HG02938 (cell line): ENCODE results near the gene PDLIM1.
A peak's percentile ranks its signal among the peaks of the same experiment; 100 is the strongest.

Experiments
- ATAC-seq: cut with Tn5 transposase; IDR thresholded peaks from one replicate; pipeline ENCODE4 v1.9.1; 2021; ENCODE audit warnings: mild to moderate bottlenecking, moderate library complexity; ENCODE audit not compliant: unreplicated experiment

The PDLIM1 gene, protein sequence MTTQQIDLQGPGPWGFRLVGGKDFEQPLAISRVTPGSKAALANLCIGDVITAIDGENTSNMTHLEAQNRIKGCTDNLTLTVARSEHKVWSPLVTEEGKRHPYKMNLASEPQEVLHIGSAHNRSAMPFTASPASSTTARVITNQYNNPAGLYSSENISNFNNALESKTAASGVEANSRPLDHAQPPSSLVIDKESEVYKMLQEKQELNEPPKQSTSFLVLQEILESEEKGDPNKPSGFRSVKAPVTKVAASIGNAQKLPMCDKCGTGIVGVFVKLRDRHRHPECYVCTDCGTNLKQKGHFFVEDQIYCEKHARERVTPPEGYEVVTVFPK

DNA sequence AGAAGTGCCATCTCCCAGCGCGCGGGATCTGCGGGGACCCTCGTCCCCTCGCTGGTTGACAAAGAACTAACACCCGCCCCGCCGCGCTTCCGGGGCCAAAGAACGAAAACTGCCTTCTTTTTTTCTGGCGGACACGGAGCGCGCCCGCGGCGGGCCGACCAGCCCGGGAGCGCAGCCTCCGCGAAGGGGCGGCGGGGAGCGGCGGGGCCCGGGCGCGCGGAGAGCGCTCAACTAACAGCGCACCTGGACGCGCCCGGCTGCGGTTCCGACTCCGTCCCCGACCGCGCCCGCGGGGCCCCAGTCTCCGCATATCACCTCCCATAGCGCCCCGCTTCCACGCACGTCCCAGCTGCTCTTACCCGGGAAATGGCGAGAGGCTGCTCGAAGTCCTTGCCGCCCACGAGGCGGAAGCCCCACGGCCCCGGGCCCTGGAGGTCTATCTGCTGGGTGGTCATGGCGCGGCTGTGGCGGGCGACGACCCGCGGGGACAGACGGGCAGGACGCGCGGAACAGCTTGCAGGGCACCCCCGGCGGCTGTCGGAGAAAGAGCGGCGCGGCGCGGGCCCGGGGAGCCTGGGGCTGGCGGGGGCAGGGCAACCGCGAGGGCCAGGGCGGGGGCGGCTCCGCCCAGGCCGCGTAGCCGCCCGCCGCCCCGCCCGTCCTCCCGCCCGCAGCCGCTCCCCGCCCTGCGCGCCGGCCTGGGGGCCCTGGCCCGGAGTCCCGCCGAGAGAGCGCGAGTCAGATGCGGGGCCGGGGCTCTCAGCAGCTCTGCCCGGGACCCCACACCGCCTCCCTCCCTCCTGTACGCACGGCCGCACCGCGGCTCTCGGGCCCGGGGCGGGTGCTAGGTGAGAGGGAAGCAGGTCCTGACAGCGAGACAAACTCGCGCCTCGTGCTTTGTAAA is at the start of gene PDLIM1:
PDLIM1 (minus strand) TSS at position 543 of the 904 bp plus-strand sequence; CDS start at position 455, 88 bp downstream.
- peak; percentile 25 for ATAC-seq

DNA sequence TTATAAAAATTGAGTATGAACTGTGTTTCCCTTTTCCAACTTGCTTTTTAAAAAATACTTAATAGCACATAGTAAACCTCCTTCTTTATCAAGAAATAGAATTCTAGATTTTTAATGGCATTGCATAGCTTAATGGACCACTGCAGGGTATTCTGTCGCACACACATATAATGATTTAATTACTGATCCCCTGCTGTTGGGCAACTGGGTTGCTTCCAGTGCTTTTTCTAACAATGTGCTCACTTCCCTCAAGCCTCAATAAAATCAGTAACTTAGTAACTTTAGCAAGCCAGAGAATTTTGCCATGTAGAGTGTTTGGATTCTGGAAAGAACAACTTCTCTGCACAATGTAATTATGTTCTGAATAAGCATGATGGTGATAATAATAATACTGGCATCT is 49.1 kb upstream of the PDLIM1 start:
- no peak for ATAC-seq

DNA sequence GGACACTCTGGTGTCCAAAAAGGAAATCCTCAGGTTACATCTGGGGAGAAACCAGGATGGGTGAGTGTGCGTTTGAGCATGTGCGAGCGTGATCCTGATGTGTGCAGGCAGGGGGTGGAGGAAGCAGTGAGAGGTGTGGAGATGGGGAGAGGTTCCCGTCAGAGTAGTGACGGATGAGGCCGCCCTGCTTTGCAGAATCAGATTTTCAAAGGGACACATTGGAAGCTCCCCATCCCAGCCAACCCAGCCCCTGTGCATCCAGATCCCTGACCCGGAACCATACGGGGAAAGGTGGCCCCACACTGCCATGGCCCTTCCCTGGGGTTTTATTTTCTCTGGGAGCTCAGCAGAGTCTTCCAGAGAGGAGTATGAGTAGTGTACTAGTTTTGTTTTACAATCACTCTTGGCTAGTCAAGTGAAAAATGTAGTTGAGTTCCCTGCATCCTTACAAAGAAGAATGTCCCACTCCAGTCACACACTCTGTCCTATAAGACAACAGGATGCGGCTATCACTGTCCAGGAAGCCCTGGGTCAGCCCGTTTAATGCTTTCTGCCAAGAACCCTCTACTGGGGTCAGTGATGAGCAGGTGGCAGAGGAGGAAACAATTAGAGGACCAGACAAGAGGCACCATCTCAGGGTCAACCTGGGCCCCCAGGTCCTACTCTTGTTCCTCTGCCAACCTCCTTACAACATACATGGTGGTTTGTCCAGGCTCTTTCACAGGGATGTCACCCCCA is 46.8 kb upstream of the PDLIM1 start:
- no peak for ATAC-seq

DNA sequence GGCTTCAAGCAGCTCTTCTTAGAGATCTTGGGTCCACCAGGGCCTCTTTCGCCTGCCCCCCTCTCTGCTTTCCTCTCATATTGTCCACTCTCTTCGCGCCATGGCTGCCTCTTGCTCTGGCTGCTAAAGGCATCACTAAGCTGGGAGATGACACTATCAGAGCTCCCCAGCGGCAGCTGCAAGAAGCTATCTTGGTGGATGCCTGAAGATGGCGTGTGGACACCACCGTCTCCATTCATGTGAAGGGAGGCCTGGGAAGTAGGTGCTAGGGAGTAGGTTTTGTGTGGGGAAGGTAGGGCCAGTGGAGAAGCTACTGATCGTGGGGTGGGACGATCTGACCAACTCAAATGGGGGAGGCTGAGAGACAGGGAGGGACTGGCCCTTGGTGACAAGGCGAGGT is 45.9 kb upstream of the PDLIM1 start:
- ATAC-seq, result no peak

DNA sequence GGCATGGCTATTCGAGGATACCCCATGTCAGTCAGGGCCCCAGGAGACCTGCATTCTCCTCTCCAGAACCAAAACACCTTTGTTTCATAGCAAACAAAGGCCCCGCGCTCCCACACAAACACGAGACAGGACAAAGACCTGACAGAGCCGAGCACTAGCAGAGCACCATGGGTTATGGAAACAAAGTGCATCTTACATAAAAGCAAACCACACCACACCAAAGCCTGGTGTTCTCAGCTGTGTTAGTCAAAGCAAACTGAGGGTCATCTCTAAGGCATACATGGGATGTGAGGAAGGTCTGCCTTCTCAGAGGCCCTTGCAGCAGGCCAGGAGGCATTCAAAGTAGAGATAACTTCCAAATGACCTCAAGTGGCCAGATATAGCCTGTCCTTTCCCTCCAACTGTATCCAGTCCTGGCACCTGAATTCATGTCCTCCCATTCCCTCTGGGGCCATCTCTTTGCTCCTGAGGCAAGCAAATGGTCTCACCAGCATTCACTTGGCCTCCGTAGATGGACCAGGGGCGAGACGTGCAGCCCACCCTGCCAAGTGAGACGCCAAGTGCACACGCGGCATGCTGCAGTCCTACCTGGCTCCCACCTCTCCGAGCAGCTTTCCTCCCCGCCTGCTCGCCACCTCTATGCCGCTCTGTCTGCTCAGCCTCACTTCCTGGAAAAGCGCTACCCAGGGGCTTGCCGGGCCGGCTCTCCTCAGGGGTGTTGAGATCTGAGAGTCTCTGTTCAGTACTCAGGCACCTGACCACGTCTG is 45.3 kb upstream of the PDLIM1 start:
- no peak for ATAC-seq

DNA sequence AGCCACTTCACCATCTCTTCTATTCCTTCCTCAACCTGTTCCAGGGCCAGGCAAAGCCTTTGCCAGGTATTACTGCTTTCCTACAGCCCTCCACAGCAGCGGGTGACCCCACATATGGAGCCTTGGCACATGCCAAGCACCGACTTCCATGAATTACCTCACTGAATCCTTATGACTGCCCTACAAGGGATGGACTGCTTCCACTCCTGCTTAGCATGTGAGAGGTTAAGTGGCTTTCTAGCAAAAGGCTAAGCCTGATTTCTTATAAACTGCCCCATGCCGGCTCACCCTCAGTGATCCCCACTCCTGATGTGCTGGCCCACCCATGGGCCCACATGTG is 44.0 kb upstream of the PDLIM1 start:
- ATAC-seq, result no peak

DNA sequence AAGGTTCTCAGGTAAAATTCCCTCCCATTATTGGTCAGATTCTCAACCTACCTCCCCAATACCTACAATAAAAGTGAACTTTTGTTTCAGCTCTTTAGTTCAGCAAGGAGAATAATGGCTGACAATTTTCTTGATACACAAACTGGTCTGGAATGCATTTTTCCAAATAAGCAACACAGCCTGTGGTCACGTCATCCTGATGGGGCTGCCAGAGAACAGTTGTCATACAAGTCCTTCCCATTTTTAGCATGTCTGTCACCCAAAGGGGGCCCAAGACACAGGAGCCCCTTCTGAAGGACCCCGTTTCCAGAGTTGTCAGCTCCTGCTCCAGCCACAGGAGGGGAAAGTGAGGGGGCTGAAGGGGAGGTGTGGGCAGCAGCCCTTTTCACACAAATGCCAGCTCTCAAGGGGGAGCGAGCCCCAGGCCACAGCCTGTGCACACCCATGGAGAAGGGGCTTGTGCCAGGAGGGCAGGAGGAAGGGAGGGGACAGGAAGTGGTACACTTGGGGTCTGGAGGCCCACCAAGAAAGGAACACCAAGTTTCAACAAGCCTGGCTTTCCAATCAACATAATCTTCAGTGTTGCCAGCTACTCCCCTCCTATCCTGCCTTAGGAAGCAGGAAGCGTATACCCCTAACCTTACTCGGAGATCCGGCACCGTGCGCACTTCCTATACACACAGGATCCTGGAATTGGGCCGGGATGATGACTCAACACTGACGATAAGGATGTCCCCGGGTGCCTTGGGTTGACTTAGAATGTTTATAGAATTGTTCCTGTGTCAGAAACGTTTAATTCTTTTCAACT is 43.4 kb upstream of the PDLIM1 start:
- ATAC-seq, result no peak

DNA sequence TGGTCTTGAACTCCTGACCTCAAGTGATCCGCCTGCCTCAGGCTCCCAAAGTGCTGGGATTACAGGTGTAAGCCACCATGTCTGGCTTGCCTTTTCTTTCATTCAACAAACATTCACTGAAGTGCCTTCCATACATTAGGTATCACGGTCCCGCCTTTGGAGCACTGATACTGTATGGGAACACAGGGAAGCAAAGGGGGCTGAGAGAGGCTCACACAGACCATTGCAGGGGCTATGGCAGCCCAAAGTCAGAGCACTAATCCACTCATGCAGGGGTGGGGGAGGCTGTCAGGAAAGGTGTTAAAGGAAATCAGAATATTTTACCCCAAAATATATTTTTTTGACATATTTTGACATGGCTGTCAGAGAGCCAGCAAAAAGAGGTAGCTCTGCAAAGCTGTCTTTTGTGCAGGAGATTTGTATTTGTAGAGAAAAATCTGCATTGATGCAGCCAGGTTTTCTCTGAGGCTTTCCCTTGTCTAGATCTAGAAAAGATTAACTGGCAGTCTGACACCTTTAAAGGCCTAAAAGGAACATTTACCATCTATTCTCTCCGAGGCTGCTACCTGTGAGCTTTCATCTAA is 42.0 kb upstream of the PDLIM1 start:
- ATAC-seq, result no peak

DNA sequence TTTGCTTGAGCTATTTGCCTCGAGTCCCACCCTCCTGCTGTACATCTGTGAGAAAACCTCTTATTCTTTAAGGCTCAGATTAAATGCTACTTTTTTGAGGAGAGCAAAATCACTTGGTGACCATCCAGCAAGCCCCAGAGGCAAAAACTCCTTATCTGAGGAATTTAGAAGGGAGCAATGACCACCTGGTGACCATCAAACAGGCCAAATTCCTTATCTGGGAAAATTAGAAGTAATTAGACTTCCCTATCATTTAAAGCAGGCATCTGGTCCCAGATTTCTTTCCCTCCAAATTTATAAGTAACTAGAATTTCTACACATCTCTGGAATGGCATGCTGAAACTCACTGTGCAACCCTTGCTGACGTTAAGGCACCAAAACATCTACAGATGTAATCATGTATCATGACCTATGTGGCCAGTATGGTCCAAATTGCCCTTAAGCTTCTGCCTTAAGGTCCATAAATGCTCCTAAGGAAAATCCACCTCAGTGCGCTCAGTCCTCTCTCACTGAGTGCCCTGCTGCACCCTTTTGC is 40.9 kb upstream of the PDLIM1 start:
- no peak for ATAC-seq

DNA sequence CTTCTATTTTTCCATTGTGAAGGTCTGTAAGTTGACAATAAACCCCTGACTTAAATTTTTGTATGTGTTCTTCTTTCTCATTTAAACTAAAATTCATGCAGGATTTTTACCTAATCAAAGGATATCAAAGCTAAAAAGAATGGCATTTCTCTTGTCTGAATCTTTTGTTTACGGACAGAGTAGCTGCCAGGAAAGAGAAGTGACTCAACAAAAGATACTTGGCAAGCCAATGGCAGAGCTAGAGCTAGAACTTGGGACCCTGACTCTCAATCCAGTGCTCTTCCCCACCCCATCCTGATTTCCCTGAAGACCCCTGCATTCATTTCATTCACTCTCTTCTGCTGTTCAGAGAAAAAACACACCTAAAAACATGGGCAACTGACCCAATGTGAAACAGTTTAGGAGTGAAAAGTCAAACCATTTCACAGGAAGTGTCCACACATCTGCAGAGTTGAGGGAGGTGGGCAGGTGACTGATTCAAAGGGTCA is 40.2 kb upstream of the PDLIM1 start:
- no peak for ATAC-seq

DNA sequence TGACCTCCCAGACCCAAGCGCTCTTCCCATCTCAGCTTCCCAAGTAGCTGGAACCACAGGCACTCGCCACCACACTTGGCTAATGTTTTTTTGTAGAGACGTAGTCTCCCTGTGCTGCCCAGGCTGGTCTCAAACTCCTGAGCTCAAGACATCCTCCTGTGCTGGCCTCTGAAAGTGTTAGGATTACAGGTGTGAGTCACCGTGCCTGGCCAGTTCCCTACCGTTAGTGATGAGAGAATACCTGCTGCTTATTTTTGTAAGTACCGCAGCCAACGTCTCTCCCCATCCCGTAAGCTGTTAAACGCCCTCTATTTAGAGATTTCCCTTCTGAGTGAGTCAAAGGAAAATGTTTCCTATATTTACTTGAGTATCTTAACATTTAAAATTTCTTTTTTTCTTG is 38.5 kb upstream of the PDLIM1 start:
- ATAC-seq, result no peak

DNA sequence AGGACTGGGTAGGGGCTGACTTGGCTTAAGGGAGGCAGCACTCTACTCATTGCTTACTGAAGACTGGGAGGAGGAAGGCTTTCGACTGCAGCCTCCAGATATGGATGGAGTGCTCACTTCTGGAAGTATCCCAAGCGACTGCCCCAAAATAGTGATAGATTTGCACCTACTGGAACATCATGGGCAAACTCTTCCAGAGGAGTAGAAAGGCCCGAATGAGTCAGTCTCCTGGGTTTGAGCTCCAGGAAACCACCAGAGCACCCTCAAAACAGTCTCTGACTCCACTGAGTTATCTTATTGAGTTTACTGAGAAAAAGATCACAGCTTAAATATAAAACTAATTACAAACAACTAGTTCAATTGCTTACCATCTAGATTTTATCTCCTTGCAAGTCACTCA is 37.2 kb upstream of the PDLIM1 start:
- ATAC-seq, result no peak

DNA sequence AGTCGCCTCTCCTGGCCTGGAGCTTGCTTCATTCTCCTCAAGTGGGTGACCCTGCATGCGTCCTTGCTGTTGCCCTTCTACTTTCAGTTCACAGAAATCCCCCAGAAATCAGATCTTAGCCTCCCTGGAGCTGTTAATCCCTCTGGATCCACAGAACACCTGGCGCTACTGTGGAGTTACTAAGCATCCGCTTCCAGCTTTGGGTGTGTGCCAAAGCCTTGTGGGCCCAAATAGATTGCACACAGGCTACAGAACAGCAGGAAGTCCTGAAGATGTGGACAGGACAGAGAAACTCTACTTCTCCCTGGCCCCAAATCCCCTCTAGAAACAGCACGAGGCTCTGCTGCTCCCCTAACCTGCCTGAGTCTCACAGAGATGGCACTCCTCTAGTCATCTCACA is 36.6 kb upstream of the PDLIM1 start:
- ATAC-seq, result no peak

DNA sequence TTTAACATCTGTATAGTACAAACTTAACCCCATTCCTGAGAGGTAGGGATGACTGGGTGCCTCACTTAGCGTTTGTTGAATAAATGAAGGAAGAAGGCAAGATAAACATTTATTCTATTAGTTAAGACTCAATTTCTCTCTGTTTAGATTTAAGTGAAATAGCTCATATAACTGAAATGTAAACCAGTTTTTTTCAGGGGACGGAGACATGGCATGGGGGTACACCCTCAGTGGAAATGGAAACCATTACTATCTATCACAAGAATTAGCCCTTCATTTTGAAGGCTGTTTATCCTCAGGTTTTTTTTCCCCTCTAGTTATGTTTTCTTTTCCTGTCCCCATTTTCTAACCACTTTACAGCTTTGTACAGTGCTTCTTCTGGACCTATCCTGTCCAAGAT is 35.6 kb upstream of the PDLIM1 start:
- ATAC-seq, result no peak

DNA sequence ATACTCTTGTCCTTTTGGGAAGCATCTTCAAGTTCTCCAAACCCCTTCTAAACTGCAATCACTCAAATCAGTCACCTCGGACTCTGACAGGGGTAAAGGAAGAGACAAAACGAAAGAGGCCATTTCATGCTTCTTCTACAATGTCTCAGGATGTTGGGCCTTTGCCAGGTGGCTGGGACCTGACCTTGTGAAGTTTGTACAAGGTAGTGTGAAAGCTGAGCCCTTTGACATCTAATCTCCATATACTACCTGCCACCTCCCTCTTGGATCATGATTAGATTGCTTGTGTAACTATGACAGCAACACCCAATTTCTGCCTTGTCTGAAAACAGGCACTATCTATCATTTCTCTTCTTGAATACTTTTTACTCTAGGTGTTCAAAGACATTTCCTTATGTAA is 35.1 kb upstream of the PDLIM1 start:
- ATAC-seq, result no peak

DNA sequence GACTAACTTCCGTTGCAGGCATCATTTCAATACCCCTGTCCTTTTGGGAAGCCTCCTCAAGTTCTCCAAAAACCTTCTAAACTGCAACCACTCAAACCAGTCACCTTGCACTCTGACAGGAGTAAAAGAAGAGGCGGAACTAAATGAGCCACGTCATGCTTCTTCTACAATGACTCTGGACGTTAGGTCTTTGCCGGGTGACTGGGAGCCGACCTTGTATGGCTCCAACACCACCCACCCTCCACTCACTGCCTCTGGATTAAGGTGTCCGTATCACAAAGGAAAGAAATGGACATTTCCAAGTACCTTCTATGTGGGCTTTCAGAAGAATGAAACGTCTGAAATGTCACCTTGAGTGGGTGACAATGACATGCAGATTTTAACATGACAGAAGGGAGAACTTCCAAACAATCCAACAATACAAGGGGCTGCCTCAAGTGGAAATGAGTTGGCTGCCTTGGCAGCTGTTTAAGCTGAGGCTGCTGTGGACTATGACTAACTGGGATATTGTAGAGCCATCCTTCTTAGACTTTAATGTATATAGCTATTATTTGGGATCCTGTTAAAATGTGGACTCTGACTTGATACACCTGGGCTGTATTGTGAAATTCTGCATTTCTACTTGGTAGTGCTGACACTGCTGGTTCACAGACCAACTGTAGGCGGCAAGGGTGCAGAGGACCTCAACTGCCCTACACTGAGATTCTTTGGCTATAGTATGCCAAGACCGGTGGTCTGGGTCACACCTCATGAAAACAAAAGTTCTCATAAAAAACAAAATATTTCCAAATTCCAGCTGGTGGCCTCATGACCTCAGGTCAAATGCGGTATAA is 33.8 kb upstream of the PDLIM1 start:
- no peak for ATAC-seq

DNA sequence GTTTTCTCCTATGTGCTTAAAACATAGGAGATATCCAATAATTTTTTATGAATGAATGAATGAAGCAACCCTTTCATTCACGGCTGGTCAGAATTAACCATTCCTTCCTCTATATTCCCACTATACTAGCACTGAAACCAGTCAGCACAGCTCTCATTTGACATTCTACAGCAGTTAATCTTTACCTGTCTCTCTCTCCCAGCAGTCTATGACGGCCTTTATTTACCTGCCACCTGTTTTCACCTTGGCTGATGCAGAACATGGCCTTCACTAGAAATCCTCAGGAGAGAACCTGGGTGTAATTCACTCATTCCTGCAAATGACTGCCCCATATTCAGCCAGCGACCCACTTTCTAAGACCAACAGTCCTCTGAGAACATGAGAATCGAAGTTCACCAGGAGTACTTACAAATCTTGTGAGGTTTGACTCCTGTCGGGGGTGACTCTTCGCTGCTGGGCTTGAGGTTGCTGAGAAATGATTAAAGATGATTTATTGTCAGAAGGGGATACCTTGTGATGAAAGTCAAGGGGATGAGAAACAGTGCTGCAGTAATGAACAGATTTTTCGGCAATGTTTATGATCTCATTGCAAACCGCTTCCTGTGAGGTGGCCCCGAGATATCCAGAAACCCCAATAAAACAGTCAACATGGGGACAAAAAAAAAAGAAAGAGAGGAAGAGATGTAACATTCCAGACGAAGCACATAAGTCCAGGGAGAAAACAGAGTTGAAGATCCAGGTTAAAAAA is 30.9 kb upstream of the PDLIM1 start:
- no peak for ATAC-seq

DNA sequence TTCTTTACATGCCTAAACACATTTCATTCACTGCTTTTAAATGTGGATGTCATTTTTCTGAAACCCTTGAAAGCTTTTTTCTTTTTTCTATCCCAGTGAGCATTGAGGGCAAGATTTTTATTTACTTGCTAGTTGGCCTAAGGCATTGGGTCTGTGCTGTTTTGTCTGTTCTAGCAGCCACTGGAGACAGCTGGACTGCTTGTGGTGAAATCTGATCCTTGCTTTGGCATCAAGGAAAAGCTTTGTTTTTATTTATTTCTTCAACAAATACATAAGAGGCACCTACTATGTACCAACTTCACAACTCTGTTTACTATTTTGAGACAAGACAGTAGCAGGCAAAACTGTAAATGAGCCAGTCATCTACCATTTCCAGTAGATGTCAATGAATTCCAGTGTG is 28.4 kb upstream of the PDLIM1 start:
- ATAC-seq, result no peak
